NB4 (cell line): ENCODE measurements around the gene XRCC1.

Experiments
- MYC ChIP-seq: IDR thresholded peaks from 2 replicates; pipeline ENCODE4 v1.6.1; 2011; ENCODE audit warnings: low read depth, low read length
- POLR2A ChIP-seq: IDR thresholded peaks from 2 replicates; pipeline ENCODE4 v1.6.1; 2011; ENCODE audit warnings: mild to moderate bottlenecking; ENCODE audit not compliant: insufficient read length; ENCODE audit errors: extremely low read depth
- TF ChIP-seq, protein P1 (sequence below): IDR thresholded peaks from one replicate; pipeline ENCODE4 v1.5.1; 2012; ENCODE audit warnings: low read depth, low read length
- TF ChIP-seq, protein P2 (sequence below): IDR thresholded peaks from 2 replicates; pipeline ENCODE4 v1.6.1; 2011; ENCODE audit warnings: low read depth, low read length

DNA sequence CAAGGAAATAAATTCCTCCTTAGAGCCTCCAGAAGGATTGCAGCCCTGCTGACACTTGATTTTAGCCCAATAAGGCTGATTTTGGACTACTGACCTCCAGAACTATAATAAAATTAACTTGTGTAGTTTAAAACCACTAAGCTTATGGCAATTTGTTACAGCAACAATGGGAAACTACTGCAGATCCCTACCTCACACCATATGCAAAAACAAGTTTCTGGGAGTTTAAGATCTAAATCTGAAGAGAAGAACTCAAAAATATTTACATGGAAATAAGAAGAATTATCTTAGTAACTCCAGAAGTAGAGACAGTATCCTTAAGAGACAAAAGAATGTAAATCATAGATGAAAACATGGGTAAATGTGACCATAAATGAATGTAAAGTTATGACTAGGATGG is 36.4 kb downstream of the XRCC1 start:
- TF ChIP-seq, protein P1, sequence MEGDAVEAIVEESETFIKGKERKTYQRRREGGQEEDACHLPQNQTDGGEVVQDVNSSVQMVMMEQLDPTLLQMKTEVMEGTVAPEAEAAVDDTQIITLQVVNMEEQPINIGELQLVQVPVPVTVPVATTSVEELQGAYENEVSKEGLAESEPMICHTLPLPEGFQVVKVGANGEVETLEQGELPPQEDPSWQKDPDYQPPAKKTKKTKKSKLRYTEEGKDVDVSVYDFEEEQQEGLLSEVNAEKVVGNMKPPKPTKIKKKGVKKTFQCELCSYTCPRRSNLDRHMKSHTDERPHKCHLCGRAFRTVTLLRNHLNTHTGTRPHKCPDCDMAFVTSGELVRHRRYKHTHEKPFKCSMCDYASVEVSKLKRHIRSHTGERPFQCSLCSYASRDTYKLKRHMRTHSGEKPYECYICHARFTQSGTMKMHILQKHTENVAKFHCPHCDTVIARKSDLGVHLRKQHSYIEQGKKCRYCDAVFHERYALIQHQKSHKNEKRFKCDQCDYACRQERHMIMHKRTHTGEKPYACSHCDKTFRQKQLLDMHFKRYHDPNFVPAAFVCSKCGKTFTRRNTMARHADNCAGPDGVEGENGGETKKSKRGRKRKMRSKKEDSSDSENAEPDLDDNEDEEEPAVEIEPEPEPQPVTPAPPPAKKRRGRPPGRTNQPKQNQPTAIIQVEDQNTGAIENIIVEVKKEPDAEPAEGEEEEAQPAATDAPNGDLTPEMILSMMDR: no peak
- TF ChIP-seq, protein P2, sequence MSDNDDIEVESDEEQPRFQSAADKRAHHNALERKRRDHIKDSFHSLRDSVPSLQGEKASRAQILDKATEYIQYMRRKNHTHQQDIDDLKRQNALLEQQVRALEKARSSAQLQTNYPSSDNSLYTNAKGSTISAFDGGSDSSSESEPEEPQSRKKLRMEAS: no peak
- TF ChIP-seq POLR2A (no peak), MYC (no peak)
